GM06990 (cell line): Measurements from ENCODE around the gene MLLT3.

Experiments used
- DNase-seq: peaks from one replicate; pipeline ENCODE4 v3.0.0-alpha.2; 2011; ENCODE audit not compliant: insufficient read length; ENCODE audit errors: extremely low read depth
- H3K27me3 ChIP-seq: replicated peaks from 2 replicates; pipeline ENCODE4 v1.6.0; 2011; ENCODE audit warnings: low read length; ENCODE audit not compliant: control insufficient read depth, insufficient read depth
- H3K36me3 ChIP-seq: 2 replicates; pipeline ENCODE4 v1.5.1; 2011; ENCODE audit warnings: low read length; ENCODE audit not compliant: control insufficient read depth, insufficient read depth
- H3K4me3 ChIP-seq: replicated peaks from 2 replicates; pipeline ENCODE4 v1.5.1; 2011; ENCODE audit warnings: low read depth, mild to moderate bottlenecking, control low read depth, low read length
- TF ChIP-seq, protein P1 (sequence below): IDR thresholded peaks from 2 replicates; pipeline ENCODE4 v1.5.1; 2011; ENCODE audit warnings: low read length, control low read depth, mild to moderate bottlenecking, inconsistent platforms; ENCODE audit not compliant: insufficient read depth, poor library complexity, severe bottlenecking

Gene MLLT3

DNA sequence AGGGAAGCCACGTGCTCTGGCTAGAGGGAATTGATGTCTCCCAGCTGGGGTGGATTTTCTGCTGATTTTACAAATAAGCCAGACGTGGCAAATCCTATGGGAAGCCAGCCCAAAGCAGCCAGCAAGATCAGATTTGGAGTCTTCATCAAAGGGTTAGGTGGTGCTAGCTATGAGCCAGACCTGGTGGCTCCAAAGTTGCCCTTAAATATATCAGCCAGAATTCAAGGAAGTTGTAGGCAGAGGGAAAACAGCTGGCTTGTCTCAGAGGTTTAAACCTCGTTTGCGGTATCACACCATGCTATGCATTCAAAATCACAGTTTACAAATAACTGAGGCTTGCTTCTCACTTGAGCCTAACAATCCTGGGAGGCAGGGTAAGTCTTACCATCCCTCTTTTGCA lies 313.2 kb downstream of the MLLT3 start:
- Histone ChIP-seq H3K36me3 (no peaks in the 10 kb centered on the region), H3K4me3 (no peak overlapping the region), H3K27me3 (no peaks in the 10 kb centered on the region; the same call in 1 of the 2 replicates)
- TF ChIP-seq, protein P1, sequence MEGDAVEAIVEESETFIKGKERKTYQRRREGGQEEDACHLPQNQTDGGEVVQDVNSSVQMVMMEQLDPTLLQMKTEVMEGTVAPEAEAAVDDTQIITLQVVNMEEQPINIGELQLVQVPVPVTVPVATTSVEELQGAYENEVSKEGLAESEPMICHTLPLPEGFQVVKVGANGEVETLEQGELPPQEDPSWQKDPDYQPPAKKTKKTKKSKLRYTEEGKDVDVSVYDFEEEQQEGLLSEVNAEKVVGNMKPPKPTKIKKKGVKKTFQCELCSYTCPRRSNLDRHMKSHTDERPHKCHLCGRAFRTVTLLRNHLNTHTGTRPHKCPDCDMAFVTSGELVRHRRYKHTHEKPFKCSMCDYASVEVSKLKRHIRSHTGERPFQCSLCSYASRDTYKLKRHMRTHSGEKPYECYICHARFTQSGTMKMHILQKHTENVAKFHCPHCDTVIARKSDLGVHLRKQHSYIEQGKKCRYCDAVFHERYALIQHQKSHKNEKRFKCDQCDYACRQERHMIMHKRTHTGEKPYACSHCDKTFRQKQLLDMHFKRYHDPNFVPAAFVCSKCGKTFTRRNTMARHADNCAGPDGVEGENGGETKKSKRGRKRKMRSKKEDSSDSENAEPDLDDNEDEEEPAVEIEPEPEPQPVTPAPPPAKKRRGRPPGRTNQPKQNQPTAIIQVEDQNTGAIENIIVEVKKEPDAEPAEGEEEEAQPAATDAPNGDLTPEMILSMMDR: no peak
- no peak for DNase-seq

DNA sequence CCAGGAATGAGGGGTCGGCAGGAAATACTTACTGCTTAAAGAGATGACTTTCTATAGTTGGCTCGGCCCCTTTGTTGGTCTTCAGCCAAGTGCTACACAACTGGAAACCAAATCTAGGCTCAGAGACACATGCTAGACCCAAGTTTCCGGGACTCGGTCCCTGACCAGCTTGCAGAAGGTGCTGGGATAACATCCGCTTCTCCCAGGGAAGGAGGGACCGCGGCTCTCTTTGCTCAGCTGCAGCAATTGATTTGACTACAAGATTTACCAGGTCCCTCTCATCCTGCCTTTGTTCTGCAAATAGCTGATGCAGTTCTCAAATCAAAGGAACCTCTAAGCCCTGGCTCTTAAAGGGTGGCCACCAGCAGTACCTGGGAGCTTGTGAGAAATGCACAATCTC lies 314.7 kb downstream of the MLLT3 start:
- no peak for DNase-seq
- no peak overlapping the region for H3K4me3 ChIP-seq
- no peaks in the 10 kb centered on the region; the same call in 1 of the 2 replicates for H3K27me3 ChIP-seq
- TF ChIP-seq, protein P1: no peak
- H3K36me3 ChIP-seq: no peaks in the 10 kb centered on the region

DNA sequence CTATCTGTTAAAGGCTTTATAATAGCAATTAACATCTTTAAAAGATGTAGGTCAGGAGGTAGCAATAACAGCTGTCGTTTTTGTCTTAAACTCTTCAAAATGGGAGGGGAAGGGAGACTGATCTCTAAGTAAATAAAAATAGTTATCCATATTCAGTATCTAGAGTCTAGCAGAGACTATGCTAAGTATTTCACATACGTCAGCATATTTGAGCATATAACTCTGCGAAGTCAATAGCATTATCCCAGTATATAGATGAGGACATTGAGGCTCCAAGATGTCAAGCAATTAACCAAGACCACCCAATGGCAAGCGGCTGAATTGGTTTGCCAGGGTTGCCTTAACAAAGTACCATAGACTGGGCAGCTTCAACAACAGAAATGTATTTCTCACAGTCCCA lies 316.8 kb downstream of the MLLT3 start:
- Histone ChIP-seq H3K27me3 (no peaks in the 10 kb centered on the region; the same call in 1 of the 2 replicates), H3K4me3 (no peak overlapping the region), H3K36me3 (no peaks in the 10 kb centered on the region)
- TF ChIP-seq, protein P1: no peak
- DNase-seq: no peak

- Histone ChIP-seq H3K4me3 (no peak overlapping the region), H3K27me3 (no peaks in the 10 kb centered on the region; the same call in 1 of the 2 replicates), H3K36me3 (no peaks in the 10 kb centered on the region)
- TF ChIP-seq, protein P1: no peak
- no peak for DNase-seq
Measured at GRCh38 chr9:20303996-20304395, 318.3 kb downstream of the MLLT3 start.

DNA sequence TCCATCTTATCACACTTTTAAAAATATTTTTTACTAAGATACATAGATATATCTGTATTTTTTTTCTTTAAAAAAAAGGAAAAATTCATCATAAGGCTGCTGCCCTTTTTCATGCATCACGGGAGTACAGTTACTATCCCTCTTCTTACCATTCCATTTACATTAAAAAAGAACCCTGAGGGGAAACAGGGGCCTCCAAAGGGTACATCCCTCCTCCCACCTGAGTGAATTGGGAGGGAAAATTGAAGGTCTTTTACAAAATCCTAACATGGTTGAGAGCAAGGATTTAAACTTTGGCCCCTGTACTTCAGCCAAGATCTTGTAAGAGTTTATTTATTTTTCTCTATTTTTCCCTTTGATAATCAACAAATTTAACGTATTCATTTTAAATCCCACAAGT lies 319.2 kb downstream of the MLLT3 start:
- no peaks in the 10 kb centered on the region for H3K27me3 ChIP-seq
- TF ChIP-seq, protein P1: no peak
- DNase-seq: no peak
- H3K36me3 ChIP-seq: no peaks in the 10 kb centered on the region
- no peak overlapping the region for H3K4me3 ChIP-seq

DNA sequence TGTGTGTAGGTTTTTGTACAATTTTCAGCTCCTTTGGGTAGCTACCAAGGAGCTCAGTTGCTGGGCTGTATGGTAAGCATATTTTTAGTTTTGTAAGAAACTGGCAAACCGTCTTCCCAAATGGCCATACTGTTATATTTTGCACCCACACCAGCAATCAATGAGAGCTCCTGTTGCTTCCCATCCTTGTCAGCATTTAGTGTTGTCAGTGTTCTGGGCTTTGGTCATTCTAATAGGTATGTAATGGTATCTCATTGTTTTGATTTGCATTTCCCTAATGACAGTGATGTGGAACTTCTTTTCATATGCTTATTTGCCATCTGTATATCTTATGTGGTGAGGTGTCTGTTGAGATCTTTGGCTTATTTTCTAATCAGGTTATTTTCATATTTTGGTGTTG lies 320.1 kb downstream of the MLLT3 start:
- peaks cover 3% of the 10 kb centered on the region; the same call in 1 of the 2 replicates for H3K27me3 ChIP-seq
- DNase-seq: no peak
- TF ChIP-seq, protein P1: no peak
- H3K4me3 ChIP-seq: no peak overlapping the region
- H3K36me3 ChIP-seq: no peaks in the 10 kb centered on the region
